Pons (tissue), 1 donor: ENCODE data around the gene TRAF3IP1.

Experiments
- DNase-seq: peaks from one replicate; pipeline ENCODE4 v3.0.0-alpha.2; 2016; ENCODE audit warnings: low spot score

TRAF3IP1 gene

DNA sequence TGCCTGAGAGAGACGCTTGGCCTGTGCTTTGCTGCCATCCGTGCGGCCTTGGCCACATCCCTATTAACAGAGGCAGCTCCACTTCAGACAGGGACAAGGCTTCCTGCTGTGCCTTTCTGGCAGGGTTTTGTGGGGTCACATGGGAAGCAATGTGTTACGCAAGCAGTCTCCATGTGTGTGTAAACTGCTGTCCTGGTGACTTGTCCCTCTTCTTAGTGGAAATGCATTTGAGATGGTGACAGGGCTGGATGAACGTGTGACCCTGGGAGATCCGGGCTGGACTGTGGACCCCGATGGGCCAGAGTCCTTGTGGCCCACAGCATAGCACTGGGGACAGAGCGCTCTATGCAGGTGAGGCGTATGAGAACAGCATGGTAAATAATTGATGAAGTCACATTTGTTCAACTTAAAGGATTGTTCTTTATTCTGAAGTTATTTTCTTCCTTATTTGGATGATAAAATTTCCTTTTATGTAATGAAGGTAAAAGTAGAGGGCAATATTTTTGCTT, 129.6 kb downstream of the TRAF3IP1 start:
- peak; percentile 26 for DNase-seq

DNA sequence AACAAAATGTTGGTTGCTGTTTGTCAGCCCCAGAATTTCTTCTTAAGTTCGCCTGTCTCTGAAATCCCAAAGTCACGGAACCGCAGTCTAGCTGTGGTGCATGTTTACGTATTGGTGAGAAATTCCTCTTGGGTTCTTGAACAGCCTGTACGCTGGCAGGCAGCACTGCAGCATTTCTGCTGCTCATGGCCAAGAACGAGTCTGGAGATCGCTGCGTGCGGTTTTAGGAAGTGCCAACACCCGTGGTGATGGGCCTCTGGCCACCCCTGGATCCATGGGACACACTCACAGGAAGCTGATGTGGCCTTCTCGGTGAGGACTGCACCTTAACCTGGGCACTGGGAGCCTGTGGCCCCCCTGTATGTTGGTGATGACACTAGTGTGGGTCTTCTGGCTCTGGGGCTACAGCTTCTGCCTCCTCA, 130.1 kb downstream of the TRAF3IP1 start:
- DNase-seq: no peak
